ENCODE data around the gene SYF2.
"Not testable (repeated sequence)": the region's sequence is repeated elsewhere in the genome, so short reads cannot be mapped to it uniquely, and the experiment has no call there.

SYF2 gene

GRCh38 chr1:25232027-25232865, at the start of gene SYF2:
TSS of gene SYF2 (minus strand) at chr1:25232502. CDS start at chr1:25232467, 35 bp downstream.
- DNase-seq = peak; percentile 99

- DNase-seq = peak; percentile 77
Measured at GRCh38 chr1:25279693-25280111, 47.4 kb upstream of the SYF2 start.

GRCh38 chr1:25278790-25279189, 46.5 kb upstream of the SYF2 start:
- DNase-seq = not testable (repeated sequence)

- DNase-seq = not testable (repeated sequence)
Measured at GRCh38 chr1:25278358-25278757, 46.1 kb upstream of the SYF2 start.

GRCh38 chr1:25277295-25277694, 45.0 kb upstream of the SYF2 start:
- not testable (repeated sequence) for DNase-seq

GRCh38 chr1:25275648-25276047, 43.3 kb upstream of the SYF2 start:
- DNase-seq = not testable (repeated sequence)

- not testable (repeated sequence) for DNase-seq
Measured at GRCh38 chr1:25272238-25272637, 39.9 kb upstream of the SYF2 start, which contains the start of gene RHD. TSS of gene RHD (plus strand) at chr1:25272509. CDS start at chr1:25272548, 39 bp downstream.

GRCh38 chr1:25268143-25268760, 36.0 kb upstream of the SYF2 start:
- DNase-seq = not testable (repeated sequence)

- DNase-seq = peak; percentile 79
Measured at GRCh38 chr1:25267288-25268142, 35.2 kb upstream of the SYF2 start.

GRCh38 chr1:25266554-25267287, 34.4 kb upstream of the SYF2 start:
- peak; percentile 11 for DNase-seq

- DNase-seq = not testable (repeated sequence)
Measured at GRCh38 chr1:25260336-25260735, 28.0 kb upstream of the SYF2 start.

- DNase-seq = peak; percentile 43
Measured at GRCh38 chr1:25259813-25260212, 27.5 kb upstream of the SYF2 start.

GRCh38 chr1:25257196-25257595, 24.9 kb upstream of the SYF2 start:
- DNase-seq = no peak

GRCh38 chr1:25256578-25256965, 24.3 kb upstream of the SYF2 start:
- DNase-seq = no peak

- DNase-seq = no peak
Measured at GRCh38 chr1:25255706-25256577, 23.6 kb upstream of the SYF2 start.

- no peak for DNase-seq
Measured at GRCh38 chr1:25253911-25254310, 21.6 kb upstream of the SYF2 start.

GRCh38 chr1:25247829-25248754, 15.8 kb upstream of the SYF2 start:
- DNase-seq = no peak

- peak; percentile 100 for DNase-seq
Measured at GRCh38 chr1:25247024-25247828, 14.9 kb upstream of the SYF2 start, which contains the start of gene RSRP1. TSS of gene RSRP1 (minus strand) at chr1:25247454. CDS start at chr1:25246963, 491 bp downstream.

- DNase-seq = peak; percentile 38
Measured at GRCh38 chr1:25246600-25247023, 14.3 kb upstream of the SYF2 start.
